Measurements from ENCODE around the gene LAPTM5. TPM values are rescaled to one million over a fixed set of nuclear protein-coding genes. Genes with fewer than 3 reads are reported as not detected.

The LAPTM5 gene
- polyA plus RNA-seq, 3 donors, result 1,019 to 1,669 (median 1,153) TPM

DNA sequence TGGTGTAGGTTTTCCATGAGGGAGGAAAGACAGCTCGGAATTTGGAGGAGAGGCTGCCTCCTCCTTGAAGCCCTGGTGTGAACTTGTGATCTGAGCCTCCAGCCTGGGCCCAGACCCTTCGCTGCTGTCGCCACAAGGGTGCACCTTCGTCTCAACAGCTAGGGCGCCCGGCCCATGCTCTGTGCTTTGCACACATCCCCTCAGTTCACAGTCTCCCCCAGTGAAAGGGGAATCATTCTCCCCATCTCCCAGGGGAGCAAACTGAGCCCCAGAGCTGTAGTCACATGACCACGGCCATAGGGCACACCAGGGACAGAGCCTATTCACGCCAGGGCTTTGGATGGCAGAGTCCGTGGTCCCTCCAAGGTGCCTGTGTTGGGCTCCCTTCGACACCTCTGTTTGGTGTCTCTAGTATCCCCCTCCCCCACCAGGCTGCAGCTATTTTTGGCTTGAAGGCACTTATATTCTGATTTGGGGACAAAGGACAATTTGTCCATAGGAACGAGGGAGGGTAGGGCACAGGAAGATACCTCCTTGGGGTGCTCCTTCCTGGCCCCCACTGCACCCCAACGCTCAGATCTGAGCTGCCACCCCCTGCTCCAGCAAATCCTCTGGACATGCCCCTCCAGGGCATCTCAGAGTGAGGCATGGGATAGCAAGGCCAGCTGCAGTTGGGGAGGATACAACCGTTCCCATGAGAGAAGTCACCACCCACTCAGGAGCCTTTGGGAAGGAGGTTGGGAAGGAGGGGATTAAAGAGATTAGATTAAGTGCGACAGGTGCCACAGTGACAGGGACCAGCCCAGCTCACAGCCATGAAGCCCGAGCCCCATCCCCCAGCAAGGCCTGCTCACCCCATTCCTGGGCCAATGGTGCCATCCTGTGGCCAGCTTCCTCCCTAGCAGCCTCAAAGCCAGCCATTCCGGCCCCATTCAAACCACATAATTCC, 49.9 kb downstream of the LAPTM5 start:
- peak overlapping the region in 1 of 2 donors; percentile 36 for H3K4me3 Mint-ChIP-seq
- H3K4me1 Mint-ChIP-seq, result no peaks in the 10 kb centered on the region
- no peak overlapping the region for H3K27ac ChIP-seq (ENCODE audit: low read depth in 1 of 2, low read length in 2 of 2)
- no peak overlapping the region for H3K9ac ChIP-seq (ENCODE audit: insufficient read depth, low read length, poor library complexity, severe bottlenecking)
- 78% methylated on average over 8 of the region's 16 CpGs for WGBS (ENCODE audit: insufficient coverage)
- no peaks in the 10 kb centered on the region for H3K4me1 ChIP-seq (ENCODE audit: control insufficient read depth in 1 of 2, insufficient read depth in 2 of 2, low read length in 2 of 2)
- no peak overlapping the region for H3K4me2 ChIP-seq (replicated peaks; ENCODE audit: extremely low read depth, low read length, poor library complexity, severe bottlenecking)
- no peak overlapping the region for H2AFZ ChIP-seq (ENCODE audit: insufficient read depth, low read depth, low read length, poor library complexity, severe bottlenecking)
- H3K27me3 Mint-ChIP-seq (ENCODE audit: low read depth in 3 of 3), result peaks cover 13 to 21% (median 13%) of the 10 kb centered on the region in 3 donors
- no peaks in the 10 kb centered on the region for H3K9me3 ChIP-seq (replicated peaks in 1 of 2; ENCODE audit: control insufficient read depth in 1 of 2, insufficient read depth in 1 of 2, low read length in 2 of 2)
- no peak overlapping the region for H3K27ac Mint-ChIP-seq
- H4K20me1 ChIP-seq (ENCODE audit: insufficient read depth, low read length), result no peaks in the 10 kb centered on the region
- peak; percentile 38 to 55 (median 42) for DNase-seq
- TF ChIP-seq, protein P1, sequence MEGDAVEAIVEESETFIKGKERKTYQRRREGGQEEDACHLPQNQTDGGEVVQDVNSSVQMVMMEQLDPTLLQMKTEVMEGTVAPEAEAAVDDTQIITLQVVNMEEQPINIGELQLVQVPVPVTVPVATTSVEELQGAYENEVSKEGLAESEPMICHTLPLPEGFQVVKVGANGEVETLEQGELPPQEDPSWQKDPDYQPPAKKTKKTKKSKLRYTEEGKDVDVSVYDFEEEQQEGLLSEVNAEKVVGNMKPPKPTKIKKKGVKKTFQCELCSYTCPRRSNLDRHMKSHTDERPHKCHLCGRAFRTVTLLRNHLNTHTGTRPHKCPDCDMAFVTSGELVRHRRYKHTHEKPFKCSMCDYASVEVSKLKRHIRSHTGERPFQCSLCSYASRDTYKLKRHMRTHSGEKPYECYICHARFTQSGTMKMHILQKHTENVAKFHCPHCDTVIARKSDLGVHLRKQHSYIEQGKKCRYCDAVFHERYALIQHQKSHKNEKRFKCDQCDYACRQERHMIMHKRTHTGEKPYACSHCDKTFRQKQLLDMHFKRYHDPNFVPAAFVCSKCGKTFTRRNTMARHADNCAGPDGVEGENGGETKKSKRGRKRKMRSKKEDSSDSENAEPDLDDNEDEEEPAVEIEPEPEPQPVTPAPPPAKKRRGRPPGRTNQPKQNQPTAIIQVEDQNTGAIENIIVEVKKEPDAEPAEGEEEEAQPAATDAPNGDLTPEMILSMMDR (IDR thresholded peaks at IDR 0.05), result peak; percentile 84
- H3K36me3 ChIP-seq (replicated peaks in 1 of 2; ENCODE audit: control insufficient read depth in 1 of 2, insufficient read depth in 2 of 2, low read length in 2 of 2), result no peaks in the 10 kb centered on the region
- no peaks in the 10 kb centered on the region for H3K27me3 ChIP-seq (ENCODE audit: control insufficient read depth in 2 of 2, insufficient read depth in 2 of 2, low read length in 2 of 2)
- no peaks in the 10 kb centered on the region for H3K9me3 Mint-ChIP-seq
- intact Hi-C loops (cut with micrococcal nuclease), result loop anchor here (5.0 to 10.0 kb wide), 3 partner anchors 913 to 1470 kb away; partner anchors contain the start of gene PTPRU (in 2 of the 2)
- H3K36me3 Mint-ChIP-seq, result no peaks in the 10 kb centered on the region
- H3K79me2 ChIP-seq (ENCODE audit: insufficient read depth, low read length), result no peaks in the 10 kb centered on the region
- H3K4me3 ChIP-seq (replicated peaks in 1 of 3; ENCODE audit: low read depth in 2 of 3, low read length in 3 of 3), result no peak overlapping the region

DNA sequence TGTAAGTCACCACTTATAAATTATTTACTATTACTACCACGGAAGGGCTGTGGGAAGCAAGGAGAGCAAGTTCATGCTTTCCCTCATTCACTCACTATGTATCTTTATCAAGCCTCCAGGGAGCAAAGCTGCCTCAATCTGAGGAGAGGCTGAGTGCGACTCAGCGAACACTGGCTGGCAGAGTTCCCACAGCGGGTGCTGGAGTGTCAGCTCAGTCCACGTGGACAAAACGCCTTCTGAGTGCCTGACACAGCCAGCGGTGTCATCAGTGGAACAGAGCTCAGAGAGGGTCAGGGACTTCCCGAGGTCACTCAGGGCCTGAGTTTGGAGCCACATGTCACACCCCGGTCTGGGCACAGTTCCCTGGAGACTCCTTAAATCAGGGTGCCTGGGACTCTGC, 51.0 kb downstream of the LAPTM5 start:
- H3K4me1 ChIP-seq (ENCODE audit: control insufficient read depth in 1 of 2, insufficient read depth in 2 of 2, low read length in 2 of 2), result no peaks in the 10 kb centered on the region
- no peak overlapping the region for H3K4me3 ChIP-seq (replicated peaks in 1 of 3; ENCODE audit: low read depth in 2 of 3, low read length in 3 of 3)
- intact Hi-C loops (cut with micrococcal nuclease), result loop anchor here (5.0 to 10.0 kb wide), 3 partner anchors 912 to 1469 kb away; partner anchors contain the start of gene PTPRU (in 2 of the 2)
- 43% methylated on average over 8 of the region's 9 CpGs for WGBS (ENCODE audit: insufficient coverage)
- Mint-ChIP-seq H3K4me3 (no peak overlapping the region), H3K27ac (no peak overlapping the region), H3K9me3 (no peaks in the 10 kb centered on the region), H3K36me3 (no peaks in the 10 kb centered on the region), H3K4me1 (no peaks in the 10 kb centered on the region), H3K27me3 (ENCODE audit: low read depth in 3 of 3) (peaks cover 8 to 17% (median 10%) of the 10 kb centered on the region in 3 donors)
- H4K20me1 ChIP-seq (ENCODE audit: insufficient read depth, low read length), result no peaks in the 10 kb centered on the region
- H3K27me3 ChIP-seq (ENCODE audit: control insufficient read depth in 2 of 2, insufficient read depth in 2 of 2, low read length in 2 of 2), result no peaks in the 10 kb centered on the region
- H3K79me2 ChIP-seq (ENCODE audit: insufficient read depth, low read length), result no peaks in the 10 kb centered on the region
- TF ChIP-seq, protein P1 (IDR thresholded peaks at IDR 0.05), result no peak
- no peaks in the 10 kb centered on the region for H3K36me3 ChIP-seq (replicated peaks in 1 of 2; ENCODE audit: control insufficient read depth in 1 of 2, insufficient read depth in 2 of 2, low read length in 2 of 2)
- H2AFZ ChIP-seq (ENCODE audit: insufficient read depth, low read depth, low read length, poor library complexity, severe bottlenecking), result no peak overlapping the region
- H3K4me2 ChIP-seq (replicated peaks; ENCODE audit: extremely low read depth, low read length, poor library complexity, severe bottlenecking), result no peak overlapping the region
- no peaks in the 10 kb centered on the region for H3K9me3 ChIP-seq (replicated peaks in 1 of 2; ENCODE audit: control insufficient read depth in 1 of 2, insufficient read depth in 1 of 2, low read length in 2 of 2)
- H3K27ac ChIP-seq (ENCODE audit: low read depth in 1 of 2, low read length in 2 of 2), result no peak overlapping the region
- no peak overlapping the region for H3K9ac ChIP-seq (ENCODE audit: insufficient read depth, low read length, poor library complexity, severe bottlenecking)
- DNase-seq, result no peak
